Right ventricle myocardium inferior (tissue), 1 donor: Measurements from ENCODE around the gene SPDYE9. TPM values are rescaled to one million over a fixed set of nuclear protein-coding genes. Genes with fewer than 3 reads are reported as not detected.
"Not testable (repeated sequence)": the region's sequence is repeated elsewhere in the genome, so short reads cannot be mapped to it uniquely, and the experiment has no call there.

Experiments
- ATAC-seq: fragments of 200-7000 bp; cut with Tn5 transposase; one replicate; pipeline ENCODE4 v1.9.1; 2020; ENCODE audit warnings: mild to moderate bottlenecking, moderate library complexity
- DNase-seq: peaks from one replicate; pipeline ENCODE4 v3.0.0; 2021; ENCODE audit errors: missing footprints
- intact Hi-C: fragments of 100-400 bp; cut with DNase I; formaldehyde crosslinking; loops from one replicate; pipeline ENCODE4 v1.11.0; 2022
- long read RNA-seq: library from polyadenylated mRNA; unstranded; transcript quantifications from one replicate; pipeline ENCODE4 v2.0.0, GENCODE V29; 2021
- total RNA-seq: library from RNA; stranded (reverse); fragmentation: NEBNext Ultra II Directional; extraction: Animal tissue kit (Norgen Biotek cat#: 25700); gene quantifications from one replicate; pipeline ENCODE4 v1.2.1, GENCODE V29; 2021
- donor health status: DM: no; HTN: yes; CAD: no; lungs with severe emphysema.

The SPDYE9 gene
- total RNA-seq = not detected
- long read RNA-seq = 0 reads

- DNase-seq, ATAC-seq, intact Hi-C loops: not testable (repeated sequence)
Observed at GRCh38 chr7:73085938-73086337, at the start of gene SPDYE9. SPDYE9 (minus strand) TSS chr7:73086038; CDS start chr7:73084238, 1,800 bp downstream.

- ATAC-seq, intact Hi-C loops, DNase-seq: not testable (repeated sequence)
Observed at GRCh38 chr7:73134866-73135265, 49.0 kb upstream of the SPDYE9 start.

- ATAC-seq, DNase-seq, intact Hi-C loops: not testable (repeated sequence)
Observed at GRCh38 chr7:73132651-73133217, 46.9 kb upstream of the SPDYE9 start.

- intact Hi-C loops, DNase-seq, ATAC-seq: not testable (repeated sequence)
Observed at GRCh38 chr7:73130612-73131011, 44.8 kb upstream of the SPDYE9 start.

- ATAC-seq = peak; percentile 65
- intact Hi-C loops = not testable (repeated sequence)
Observed at GRCh38 chr7:73124126-73124525, 38.3 kb upstream of the SPDYE9 start.

GRCh38 chr7:73122778-73123447, 37.1 kb upstream of the SPDYE9 start:
- intact Hi-C loops, ATAC-seq: not testable (repeated sequence)
- peak; percentile 2 for DNase-seq

More at GRCh38 chr7:73124126-73124525, 38.3 kb upstream of the SPDYE9 start:
- DNase-seq = not testable (repeated sequence)

- ATAC-seq, DNase-seq, intact Hi-C loops: not testable (repeated sequence)
Observed at GRCh38 chr7:73118155-73118554, 32.3 kb upstream of the SPDYE9 start.

GRCh38 chr7:73057811-73058210, 28.0 kb downstream of the SPDYE9 start, which contains the start of gene SPDYE11:
SPDYE11 (minus strand) TSS chr7:73057911; CDS start chr7:73056111, 1,800 bp downstream.
- intact Hi-C loops, ATAC-seq, DNase-seq: not testable (repeated sequence)

- DNase-seq, intact Hi-C loops, ATAC-seq: not testable (repeated sequence)
Observed at GRCh38 chr7:73029666-73030065, 56.2 kb downstream of the SPDYE9 start, which contains the start of gene SPDYE8. SPDYE8 (minus strand) TSS chr7:73029766; CDS start chr7:73027966, 1,800 bp downstream.

Other genes with a start within 250 kb of the SPDYE9 start
- gene POM121, start 160.9 kb downstream of the SPDYE9 start, total RNA-seq = 15.5 TPM
- gene TRIM74, start 116.6 kb downstream of the SPDYE9 start, total RNA-seq = 0.81 TPM
- not detected for gene SPDYE8, start 56.3 kb downstream of the SPDYE9 start, total RNA-seq
- gene SPDYE11, start 28.1 kb downstream of the SPDYE9 start, total RNA-seq = not detected
- 16.6 TPM for gene NSUN5, start 222.8 kb upstream of the SPDYE9 start, total RNA-seq
- 0.32 TPM for gene TRIM50, start 242.0 kb upstream of the SPDYE9 start, total RNA-seq
- gene FKBP6, start 242.1 kb upstream of the SPDYE9 start, total RNA-seq = not detected